ENCODE results near the gene TNNT3. TPM values are rescaled to one million over a fixed set of nuclear protein-coding genes. Genes with fewer than 3 reads are reported as not detected.

The TNNT3 gene
- total RNA-seq, 2 experiments from 2014 or later: 4.7 to 6.2 TPM

DNA sequence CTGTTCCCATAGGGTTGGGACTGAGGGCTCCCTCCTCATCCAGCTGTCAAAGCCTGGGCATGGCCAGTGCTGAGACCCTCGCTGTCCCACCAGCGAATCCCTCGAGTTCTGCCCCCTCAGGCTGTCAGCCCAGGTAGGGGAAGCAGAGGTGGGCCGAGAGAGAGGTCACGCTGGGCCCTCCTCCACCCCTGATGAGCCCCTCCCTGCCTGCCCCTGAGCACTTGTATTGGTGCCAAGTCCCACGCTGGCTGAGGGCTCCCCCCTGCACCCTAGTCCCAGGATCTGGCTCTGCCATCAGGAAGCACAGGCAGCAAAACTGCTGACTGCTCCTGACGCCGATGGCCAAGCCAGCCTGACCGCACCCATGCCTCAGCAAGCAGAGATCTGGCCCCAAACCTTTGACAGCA is 31.2 kb upstream of the TNNT3 start:
- H2AFZ ChIP-seq (ENCODE audit: low read length): no peak overlapping the region
- H3K36me3 ChIP-seq (ENCODE audit: insufficient read depth, low read length): peaks cover 45% of the 10 kb centered on the region
- TF ChIP-seq EZH2phosphoT487 (IDR thresholded peaks at IDR 0.05; ENCODE audit: borderline replicate concordance, low read depth, low read length): no peak
- no peak for TF ChIP-seq CTCF (conservative IDR thresholded peaks at IDR 0.05; ENCODE audit: low read length)
- H3K9me3 ChIP-seq (ENCODE audit: low read length): no peaks in the 10 kb centered on the region
- POLR2A ChIA-PET: no interaction called here
- no peaks in the 10 kb centered on the region for H3K4me1 ChIP-seq (ENCODE audit: insufficient read depth, low read length, poor library complexity, severe bottlenecking)
- no peaks in the 10 kb centered on the region for H3K79me2 ChIP-seq (ENCODE audit: insufficient read depth, low read depth, low read length)
- H3K9me2 ChIP-seq (ENCODE audit: insufficient read depth, low read length): no peaks in the 10 kb centered on the region
- no peak overlapping the region for H3K27ac ChIP-seq (ENCODE audit: low read depth, low read length, poor library complexity, severe bottlenecking)
- no peak for DNase-seq (ENCODE audit: low spot score)
- CTCF ChIA-PET (ENCODE audit: unreplicated experiment): no interaction called here
- intact Hi-C loops (cut with micrococcal nuclease; ENCODE audit: unreplicated experiment): no loop called here
- no peaks in the 10 kb centered on the region for H4K20me1 ChIP-seq (ENCODE audit: insufficient read depth, low read length)
- BruUV-seq (replicated peaks): no TSS peak
- no peak overlapping the region for H3K4me2 ChIP-seq (ENCODE audit: low read length)
- no peak overlapping the region for H3K4me3 ChIP-seq (ENCODE audit: low read depth, low read length, poor library complexity, severe bottlenecking)

DNA sequence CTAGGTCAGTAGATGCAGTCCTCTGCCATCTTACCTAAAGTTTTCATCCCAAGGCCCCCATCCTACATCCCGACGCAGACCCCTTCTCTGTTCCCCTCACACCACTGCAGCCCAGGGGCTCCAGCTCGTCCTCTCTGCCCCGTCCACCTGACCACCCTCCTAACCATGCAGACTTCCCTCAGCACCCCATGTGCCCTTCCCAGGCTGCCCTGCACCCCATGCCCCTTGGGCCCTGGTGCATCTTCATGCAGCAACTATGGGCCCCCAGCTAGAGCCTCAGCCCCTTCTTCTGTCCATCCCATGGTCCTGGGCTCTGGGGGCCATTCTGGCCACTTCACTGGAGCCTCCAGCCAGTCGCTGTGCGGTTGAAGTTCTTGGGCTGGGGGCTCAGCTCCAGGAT is 30.7 kb upstream of the TNNT3 start:
- Histone ChIP-seq H3K36me3 (ENCODE audit: insufficient read depth, low read length) (peaks cover 41% of the 10 kb centered on the region), H3K9me2 (ENCODE audit: insufficient read depth, low read length) (no peaks in the 10 kb centered on the region), H3K9me3 (ENCODE audit: low read length) (no peaks in the 10 kb centered on the region), H3K27ac (ENCODE audit: low read depth, low read length, poor library complexity, severe bottlenecking) (no peak overlapping the region), H3K4me3 (ENCODE audit: low read depth, low read length, poor library complexity, severe bottlenecking) (no peak overlapping the region), H3K4me1 (ENCODE audit: insufficient read depth, low read length, poor library complexity, severe bottlenecking) (no peaks in the 10 kb centered on the region), H2AFZ (ENCODE audit: low read length) (no peak overlapping the region), H4K20me1 (ENCODE audit: insufficient read depth, low read length) (no peaks in the 10 kb centered on the region), H3K4me2 (ENCODE audit: low read length) (no peak overlapping the region), H3K79me2 (ENCODE audit: insufficient read depth, low read depth, low read length) (no peaks in the 10 kb centered on the region)
- no peak for TF ChIP-seq EZH2phosphoT487 (IDR thresholded peaks at IDR 0.05; ENCODE audit: borderline replicate concordance, low read depth, low read length)
- TF ChIP-seq CTCF (conservative IDR thresholded peaks at IDR 0.05; ENCODE audit: low read length): no peak
- DNase-seq (ENCODE audit: low spot score): no peak
- CTCF ChIA-PET (ENCODE audit: unreplicated experiment): no interaction called here
- POLR2A ChIA-PET: no interaction called here
- intact Hi-C loops (cut with micrococcal nuclease; ENCODE audit: unreplicated experiment): no loop called here
- BruUV-seq (replicated peaks): no TSS peak

DNA sequence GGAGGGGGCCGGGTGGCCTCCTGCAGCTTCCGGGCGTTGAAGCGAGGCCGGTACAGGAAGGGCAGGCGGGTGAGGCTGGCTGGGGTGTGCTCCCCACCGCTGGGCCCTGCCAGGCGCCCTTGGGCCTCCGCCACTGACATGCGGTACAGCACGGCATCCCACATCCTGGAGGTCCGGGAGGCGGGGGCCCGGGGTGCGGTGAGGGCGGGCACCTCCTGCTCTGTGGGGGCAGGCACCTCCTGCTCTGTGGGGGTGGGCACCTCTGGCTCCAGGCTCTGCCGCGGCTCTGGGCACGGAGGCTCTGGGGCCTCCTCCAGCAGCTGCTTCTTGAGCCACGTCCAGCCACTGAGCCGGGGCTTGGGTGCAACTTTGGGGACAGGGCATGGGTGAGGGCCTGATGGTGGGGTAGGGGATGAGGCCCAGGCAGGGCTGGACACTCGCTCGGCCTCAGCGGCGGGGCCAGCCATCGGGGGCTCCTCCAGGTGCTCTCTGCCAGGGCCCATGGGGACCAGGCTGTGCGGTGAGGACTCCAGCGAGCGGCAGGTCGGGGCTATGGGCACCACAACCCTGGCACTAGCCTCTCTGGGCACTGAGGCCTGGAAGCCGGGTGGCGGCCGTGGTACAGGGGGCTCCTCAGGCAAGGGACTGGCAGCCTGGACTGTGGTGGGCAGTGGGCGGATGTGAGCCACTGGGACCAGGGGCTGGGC is 30.1 kb upstream of the TNNT3 start:
- H3K9me3 ChIP-seq (ENCODE audit: low read length): no peaks in the 10 kb centered on the region
- H3K4me2 ChIP-seq (ENCODE audit: low read length): no peak overlapping the region
- CTCF ChIA-PET (ENCODE audit: unreplicated experiment): no interaction called here
- TF ChIP-seq EZH2phosphoT487 (IDR thresholded peaks at IDR 0.05; ENCODE audit: borderline replicate concordance, low read depth, low read length): no peak
- no peak for TF ChIP-seq CTCF (conservative IDR thresholded peaks at IDR 0.05; ENCODE audit: low read length)
- POLR2A ChIA-PET: no interaction called here
- DNase-seq (ENCODE audit: low spot score): no peak
- intact Hi-C loops (cut with micrococcal nuclease; ENCODE audit: unreplicated experiment): no loop called here
- no peaks in the 10 kb centered on the region for H3K79me2 ChIP-seq (ENCODE audit: insufficient read depth, low read depth, low read length)
- no peak overlapping the region for H3K4me3 ChIP-seq (ENCODE audit: low read depth, low read length, poor library complexity, severe bottlenecking)
- H4K20me1 ChIP-seq (ENCODE audit: insufficient read depth, low read length): no peaks in the 10 kb centered on the region
- no TSS peak for BruUV-seq (replicated peaks)
- H2AFZ ChIP-seq (ENCODE audit: low read length): no peak overlapping the region
- H3K9me2 ChIP-seq (ENCODE audit: insufficient read depth, low read length): no peaks in the 10 kb centered on the region
- no peak overlapping the region for H3K27ac ChIP-seq (ENCODE audit: low read depth, low read length, poor library complexity, severe bottlenecking)
- H3K4me1 ChIP-seq (ENCODE audit: insufficient read depth, low read length, poor library complexity, severe bottlenecking): no peaks in the 10 kb centered on the region
- peaks cover 35% of the 10 kb centered on the region for H3K36me3 ChIP-seq (ENCODE audit: insufficient read depth, low read length)
